Right atrium auricular region (tissue), 2 donors: ENCODE data around the gene ITGB5. TPM values are rescaled to one million over a fixed set of nuclear protein-coding genes. Genes with fewer than 3 reads are reported as not detected.

ENCODE experiments used
- DNase-seq: peaks from one replicate; pipeline ENCODE4 v3.0.0-alpha.2; 2019; ENCODE audit warnings: low spot score
- H3K27ac ChIP-seq, 2 donors: fragments of 200-600 bp; sonication (generic); 1 replicate in 1 of 2; 2 replicates in 1 of 2; pipeline ENCODE4 v1.5.1; 2016 to 2019
- H3K27me3 ChIP-seq, 2 donors: fragments of 200-600 bp; sonication (generic); one replicate each; pipeline versions ENCODE4 v1.5.1 to v1.6.0; 2017 to 2019
- H3K36me3 ChIP-seq: fragments of 200-600 bp; sonication (generic); one replicate; pipeline ENCODE4 v1.5.1; 2016
- H3K4me1 ChIP-seq, 2 donors: fragments of 200-600 bp; sonication (generic); one replicate each; pipeline versions ENCODE4 v1.5.1 to v1.6.0; 2017 to 2019
- H3K4me3 ChIP-seq, 2 donors: fragments of 200-600 bp; sonication (generic); 1 replicate in 1 of 2; 2 replicates in 1 of 2; pipeline ENCODE4 v1.5.1; 2017 to 2019; ENCODE audit warnings: mild to moderate bottlenecking in 1 of 2, moderate library complexity in 1 of 2
- H3K9me3 ChIP-seq, 2 donors: fragments of 200-600 bp; sonication (generic); one replicate each; pipeline ENCODE4 v1.5.1; 2019
- CTCF ChIP-seq, 2 donors: fragments of 200-600 bp; sonication (generic); IDR thresholded peaks; one replicate each; pipeline ENCODE4 v1.5.1; 2019; ENCODE audit warnings: antibody characterized with exemption in 2 of 2
- total RNA-seq, 2 donors: library from RNA; depleted of rRNA; stranded (reverse); fragments of >200 nt; gene quantifications; one replicate each; pipeline ENCODE4 v1.1.0, GENCODE V29; 2016

Gene ITGB5
- total RNA-seq, 2 donors from 2014 or later = 84.0 to 182 TPM

DNA sequence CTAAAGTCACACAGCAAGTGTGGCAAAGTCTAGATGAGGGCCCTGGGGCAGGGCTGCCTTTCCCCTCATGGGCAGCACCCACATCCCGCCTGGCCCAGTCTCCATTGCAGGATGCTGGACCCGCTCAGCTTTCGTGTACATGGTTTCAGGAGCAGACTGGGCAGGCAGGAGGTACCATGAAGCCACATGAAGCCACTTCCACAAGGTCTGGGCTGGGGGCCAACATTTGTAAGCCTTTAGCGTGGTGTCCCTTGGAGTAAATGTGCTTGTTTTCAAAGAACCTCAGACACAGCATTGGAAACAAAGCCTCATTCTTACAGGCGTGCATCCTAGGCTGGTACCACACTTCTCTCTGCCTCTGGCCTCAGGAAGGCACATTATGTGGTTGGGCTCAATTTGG lies 122.4 kb downstream of the ITGB5 start:
- no peak for DNase-seq
- no peak overlapping the region for H3K4me3 ChIP-seq
- no peaks in the 10 kb centered on the region for H3K9me3 ChIP-seq
- no peak overlapping the region for H3K27ac ChIP-seq
- no peaks in the 10 kb centered on the region for H3K27me3 ChIP-seq
- H3K36me3 ChIP-seq = peaks cover 62% of the 10 kb centered on the region
- peaks cover 0 to 29% of the 10 kb centered on the region in 2 donors for H3K4me1 ChIP-seq
- no peak for TF ChIP-seq CTCF (IDR thresholded peaks at IDR 0.05)

GRCh38 chr3:124763644-124764358 lies 123.4 kb downstream of the ITGB5 start:
- no peaks in the 10 kb centered on the region for H3K9me3 ChIP-seq
- no peak overlapping the region for H3K27ac ChIP-seq
- no peak overlapping the region for H3K4me3 ChIP-seq
- no peak for TF ChIP-seq CTCF (IDR thresholded peaks at IDR 0.05)
- DNase-seq = peak; percentile 55
- H3K36me3 ChIP-seq = peaks cover 58% of the 10 kb centered on the region
- peaks cover 0 to 21% of the 10 kb centered on the region in 2 donors for H3K4me1 ChIP-seq
- no peaks in the 10 kb centered on the region for H3K27me3 ChIP-seq

GRCh38 chr3:124763206-124763605 lies 124.0 kb downstream of the ITGB5 start:
- no peak for TF ChIP-seq CTCF (IDR thresholded peaks at IDR 0.05)
- no peak overlapping the region for H3K4me3 ChIP-seq
- H3K27ac ChIP-seq = no peak overlapping the region
- peaks cover 0 to 21% of the 10 kb centered on the region in 2 donors for H3K4me1 ChIP-seq
- peak; percentile 54 for DNase-seq
- peaks cover 52% of the 10 kb centered on the region for H3K36me3 ChIP-seq
- no peaks in the 10 kb centered on the region for H3K9me3 ChIP-seq
- no peaks in the 10 kb centered on the region for H3K27me3 ChIP-seq

GRCh38 chr3:124762661-124763011 lies 124.5 kb downstream of the ITGB5 start:
- Histone ChIP-seq H3K36me3 (peaks cover 47% of the 10 kb centered on the region), H3K9me3 (no peaks in the 10 kb centered on the region), H3K4me1 (peaks cover 0 to 21% of the 10 kb centered on the region in 2 donors), H3K27ac (peak overlapping the region; percentile 63 to 71), H3K4me3 (no peak overlapping the region), H3K27me3 (no peaks in the 10 kb centered on the region)
- DNase-seq = no peak
- no peak for TF ChIP-seq CTCF (IDR thresholded peaks at IDR 0.05)

DNA sequence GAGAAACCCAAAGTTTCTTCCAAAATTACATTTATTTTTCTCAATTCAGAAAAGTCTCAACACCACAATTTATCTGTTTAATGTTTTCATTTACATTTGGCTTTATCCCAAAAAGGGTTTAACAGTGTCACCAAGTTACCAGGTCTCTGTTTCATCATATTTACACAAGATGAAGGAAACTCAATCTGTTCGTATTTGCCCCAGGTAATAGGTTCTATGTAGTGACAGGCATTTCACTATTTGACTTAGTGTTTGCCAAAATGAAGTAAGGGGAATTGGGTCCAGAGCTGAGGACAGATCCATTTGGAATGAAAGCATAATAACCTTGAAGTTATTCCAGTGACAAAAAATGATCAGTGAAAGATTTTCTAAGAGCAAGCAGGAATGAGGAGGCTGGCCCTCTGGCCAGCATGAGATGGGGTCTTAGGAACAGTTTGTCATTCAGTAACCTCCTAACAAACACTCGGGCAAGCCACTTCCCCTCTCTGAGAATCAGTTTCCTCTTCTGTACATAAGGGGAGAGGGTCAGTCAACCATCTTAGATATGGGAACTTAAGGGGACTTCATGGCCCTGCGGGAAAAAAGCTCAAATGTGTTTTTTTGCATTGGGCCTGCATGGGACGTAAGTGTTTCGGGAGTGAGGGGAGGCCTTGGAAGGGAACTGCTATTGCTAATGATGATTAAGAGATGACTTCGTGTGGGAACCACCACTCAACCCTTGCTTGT lies 125.1 kb downstream of the ITGB5 start:
- peak overlapping the region; percentile 63 to 71 for H3K27ac ChIP-seq
- no peak for TF ChIP-seq CTCF (IDR thresholded peaks at IDR 0.05)
- H3K36me3 ChIP-seq = peaks cover 44% of the 10 kb centered on the region
- H3K9me3 ChIP-seq = no peaks in the 10 kb centered on the region
- H3K27me3 ChIP-seq = no peaks in the 10 kb centered on the region
- peak; percentile 56 for DNase-seq
- H3K4me3 ChIP-seq = no peak overlapping the region
- H3K4me1 ChIP-seq = peaks cover 0 to 21% of the 10 kb centered on the region in 2 donors
